ENCODE measurements around the gene CAPN14. TPM values are rescaled to one million over a fixed set of nuclear protein-coding genes. Genes with fewer than 3 reads are reported as not detected.

The CAPN14 gene
- total RNA-seq, 4 donors from 2014 or later = 0.14 to 0.16 TPM; not detected in 2

DNA sequence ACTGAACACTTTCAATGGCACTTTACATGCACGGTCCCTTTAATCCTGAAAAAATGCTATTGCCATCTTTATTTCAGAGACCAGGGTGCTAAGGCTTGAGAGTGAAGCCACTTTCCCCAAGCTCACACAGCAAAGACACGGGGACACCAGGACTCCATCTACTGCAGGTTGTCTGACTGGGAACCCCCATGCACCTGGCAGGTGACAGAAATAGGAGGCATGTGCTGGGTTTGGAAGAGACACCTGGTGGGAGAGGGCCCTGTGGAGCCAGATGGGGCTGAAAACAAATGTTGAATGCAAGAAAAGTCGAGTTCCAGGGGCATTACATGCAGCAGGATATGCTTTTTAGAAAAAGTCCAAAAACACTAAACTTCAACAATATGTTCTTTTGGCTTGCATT, 11.4 kb upstream of the CAPN14 start:
- H3K27ac ChIP-seq = no peak overlapping the region
- no peak overlapping the region for H3K4me3 ChIP-seq
- in situ Hi-C loops (cut with MboI; ENCODE audit: low pct_ligation_motif_present in 1 of 4, low pct_unique_long_range_greater_than_20kb in 1 of 4, low sequenced_read_pairs in 3 of 4) = no loop called here
- WGBS, 2 donors (ENCODE audit: low coverage in 1 of 2) = 68 to 88% methylated on average over 2 to 3 of the region's 3 CpGs
- no peaks in the 10 kb centered on the region for H3K9me3 ChIP-seq
- no peak for DNase-seq
- intact Hi-C loops (cut with DNase I; ENCODE audit: low total_unique reads) = no loop called here
- TF ChIP-seq, protein P1, sequence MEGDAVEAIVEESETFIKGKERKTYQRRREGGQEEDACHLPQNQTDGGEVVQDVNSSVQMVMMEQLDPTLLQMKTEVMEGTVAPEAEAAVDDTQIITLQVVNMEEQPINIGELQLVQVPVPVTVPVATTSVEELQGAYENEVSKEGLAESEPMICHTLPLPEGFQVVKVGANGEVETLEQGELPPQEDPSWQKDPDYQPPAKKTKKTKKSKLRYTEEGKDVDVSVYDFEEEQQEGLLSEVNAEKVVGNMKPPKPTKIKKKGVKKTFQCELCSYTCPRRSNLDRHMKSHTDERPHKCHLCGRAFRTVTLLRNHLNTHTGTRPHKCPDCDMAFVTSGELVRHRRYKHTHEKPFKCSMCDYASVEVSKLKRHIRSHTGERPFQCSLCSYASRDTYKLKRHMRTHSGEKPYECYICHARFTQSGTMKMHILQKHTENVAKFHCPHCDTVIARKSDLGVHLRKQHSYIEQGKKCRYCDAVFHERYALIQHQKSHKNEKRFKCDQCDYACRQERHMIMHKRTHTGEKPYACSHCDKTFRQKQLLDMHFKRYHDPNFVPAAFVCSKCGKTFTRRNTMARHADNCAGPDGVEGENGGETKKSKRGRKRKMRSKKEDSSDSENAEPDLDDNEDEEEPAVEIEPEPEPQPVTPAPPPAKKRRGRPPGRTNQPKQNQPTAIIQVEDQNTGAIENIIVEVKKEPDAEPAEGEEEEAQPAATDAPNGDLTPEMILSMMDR (IDR thresholded peaks at IDR 0.05) = no peak
- no peak for TF ChIP-seq POLR2AphosphoS5 (IDR thresholded peaks at IDR 0.05)
- H3K36me3 ChIP-seq = no peaks in the 10 kb centered on the region
- peaks cover 16% of the 10 kb centered on the region for H3K27me3 ChIP-seq
- peaks cover 0 to 7% (median 0%) of the 10 kb centered on the region in 4 donors for H3K4me1 ChIP-seq

DNA sequence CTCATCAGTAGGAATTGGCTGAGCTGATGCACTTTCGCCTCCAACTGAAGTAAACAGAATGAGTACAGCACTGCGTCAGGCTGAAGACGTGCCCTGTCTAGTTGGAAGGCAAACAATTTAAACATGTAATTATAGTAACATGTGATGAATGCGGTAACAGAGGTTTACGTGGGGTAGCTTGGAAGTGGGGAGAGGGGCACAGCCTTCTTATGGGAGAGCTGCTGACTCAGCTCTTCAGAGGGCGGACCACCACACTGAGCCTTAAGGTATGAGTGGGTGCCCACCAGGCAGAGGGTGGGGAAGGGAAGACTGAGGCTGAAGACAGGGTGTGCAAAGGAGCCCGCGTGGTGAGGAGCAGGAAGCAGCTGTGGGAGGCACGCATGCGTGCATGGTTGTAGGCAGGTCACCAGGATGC, 10.4 kb upstream of the CAPN14 start:
- no peaks in the 10 kb centered on the region for H3K36me3 ChIP-seq
- in situ Hi-C loops (cut with MboI; ENCODE audit: low pct_ligation_motif_present in 1 of 4, low pct_unique_long_range_greater_than_20kb in 1 of 4, low sequenced_read_pairs in 3 of 4) (no loop called here), intact Hi-C loops (cut with DNase I; ENCODE audit: low total_unique reads) (no loop called here)
- H3K27ac ChIP-seq = no peak overlapping the region
- TF ChIP-seq POLR2A (IDR thresholded peaks at IDR 0.05) (no peak), EP300 (IDR thresholded peaks at IDR 0.05; ENCODE audit: low read depth) (no peak), POLR2AphosphoS5 (IDR thresholded peaks at IDR 0.05) (no peak)
- TF ChIP-seq, protein P1 (IDR thresholded peaks at IDR 0.05) = no peak
- H3K4me3 ChIP-seq = no peak overlapping the region
- DNase-seq = no peak
- H3K4me1 ChIP-seq = no peaks in the 10 kb centered on the region
- H3K9me3 ChIP-seq = no peaks in the 10 kb centered on the region
- peaks cover 16% of the 10 kb centered on the region for H3K27me3 ChIP-seq
- WGBS, 2 donors (ENCODE audit: low coverage in 1 of 2) = 57 to 64% methylated on average over 5 to 10 of the region's 10 CpGs

DNA sequence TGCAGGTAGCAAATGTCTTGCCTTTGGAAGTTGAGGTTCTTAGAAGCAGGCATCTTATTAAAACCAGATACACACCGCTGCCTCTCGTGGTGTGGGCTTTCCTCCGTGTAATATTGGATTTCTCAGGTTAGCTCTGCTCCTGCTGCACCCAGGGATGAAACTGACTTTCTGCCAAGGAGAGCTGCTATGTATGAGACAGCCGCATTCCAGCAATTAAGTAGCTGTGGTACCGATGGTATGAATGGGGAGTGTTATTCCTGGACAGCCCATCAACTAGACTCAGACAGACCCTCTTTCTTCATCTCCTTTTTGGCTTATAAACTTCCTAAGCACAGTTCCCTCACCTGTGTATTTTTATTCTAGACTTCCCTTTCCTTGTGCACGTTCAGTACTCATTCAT, 9.8 kb upstream of the CAPN14 start:
- in situ Hi-C loops (cut with MboI; ENCODE audit: low pct_ligation_motif_present in 1 of 4, low pct_unique_long_range_greater_than_20kb in 1 of 4, low sequenced_read_pairs in 3 of 4) (no loop called here), intact Hi-C loops (cut with DNase I; ENCODE audit: low total_unique reads) (no loop called here)
- DNase-seq = no peak
- H3K27me3 ChIP-seq = peaks cover 16% of the 10 kb centered on the region
- 65 to 72% methylated on average over 4 to 6 of the region's 6 CpGs for WGBS, 2 donors (ENCODE audit: low coverage in 1 of 2)
- no peak for TF ChIP-seq POLR2A (IDR thresholded peaks at IDR 0.05)
- H3K36me3 ChIP-seq = no peaks in the 10 kb centered on the region
- no peaks in the 10 kb centered on the region for H3K4me1 ChIP-seq
- no peak overlapping the region for H3K27ac ChIP-seq
- H3K4me3 ChIP-seq = no peak overlapping the region
- H3K9me3 ChIP-seq = no peaks in the 10 kb centered on the region

DNA sequence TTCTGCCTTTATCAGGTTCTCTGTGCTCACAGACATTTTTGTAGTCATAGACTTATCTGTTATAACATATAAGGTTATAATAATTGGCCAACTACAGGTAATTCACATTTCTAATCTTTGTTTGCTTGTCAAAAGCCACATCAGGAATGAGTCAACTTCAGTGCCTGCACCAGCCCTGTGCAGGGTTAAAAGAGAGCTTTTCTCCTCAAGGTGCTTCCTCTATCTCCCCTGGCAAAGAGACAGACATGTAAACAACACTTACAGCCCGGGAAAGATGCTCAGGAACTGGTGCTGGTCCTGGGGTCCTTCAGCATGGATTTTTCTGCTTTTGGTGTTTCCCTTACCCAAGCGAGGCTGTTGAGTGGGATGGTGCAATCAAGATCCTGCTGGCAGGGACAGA, 9.0 kb upstream of the CAPN14 start:
- intact Hi-C loops (cut with DNase I; ENCODE audit: low total_unique reads) (no loop called here), in situ Hi-C loops (cut with MboI; ENCODE audit: low pct_ligation_motif_present in 1 of 4, low pct_unique_long_range_greater_than_20kb in 1 of 4, low sequenced_read_pairs in 3 of 4) (no loop called here)
- no peaks in the 10 kb centered on the region for H3K36me3 ChIP-seq
- peaks cover 13% of the 10 kb centered on the region for H3K27me3 ChIP-seq
- WGBS, 2 donors (ENCODE audit: low coverage in 1 of 2) = 39% methylated on average over 2 of the region's 2 CpGs; no CpG with 5 or more reads in 1 of the 2 donors
- no peak overlapping the region for H3K27ac ChIP-seq
- H3K4me3 ChIP-seq = no peak overlapping the region
- no peaks in the 10 kb centered on the region for H3K9me3 ChIP-seq
- no peaks in the 10 kb centered on the region for H3K4me1 ChIP-seq
- no peak for DNase-seq
- TF ChIP-seq, protein P1 (IDR thresholded peaks at IDR 0.05) = no peak
- no peak for TF ChIP-seq EP300 (IDR thresholded peaks at IDR 0.05; ENCODE audit: low read depth)
- no peak for TF ChIP-seq POLR2AphosphoS5 (IDR thresholded peaks at IDR 0.05)
- no peak for TF ChIP-seq POLR2A (IDR thresholded peaks at IDR 0.05)

DNA sequence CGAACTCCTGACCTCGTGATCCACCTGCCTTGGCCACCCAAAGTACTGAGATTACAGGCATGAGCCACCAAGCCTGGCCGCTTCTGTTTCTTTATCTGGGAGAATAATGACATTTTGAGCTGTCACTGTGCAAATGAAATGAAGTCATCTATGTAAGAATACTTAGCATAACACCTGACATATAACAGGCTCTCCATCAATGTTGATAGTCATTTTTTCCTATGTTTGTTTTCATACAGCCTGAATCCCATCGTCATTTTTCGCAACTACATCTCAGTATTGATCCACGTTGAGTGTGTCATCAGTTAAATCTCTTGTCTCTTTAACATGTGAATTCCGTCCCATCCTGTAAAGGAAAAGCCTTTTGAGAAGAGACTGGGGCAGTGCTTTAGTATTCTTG, 6.4 kb upstream of the CAPN14 start:
- intact Hi-C loops (cut with DNase I; ENCODE audit: low total_unique reads) = no loop called here
- Histone ChIP-seq H3K4me1 (peaks cover 0 to 11% (median 0%) of the 10 kb centered on the region in 4 donors), H3K27ac (no peak overlapping the region), H3K36me3 (no peaks in the 10 kb centered on the region), H3K4me3 (no peak overlapping the region), H3K27me3 (peaks cover 12% of the 10 kb centered on the region), H3K9me3 (no peaks in the 10 kb centered on the region)
- in situ Hi-C loops (cut with MboI; ENCODE audit: low pct_ligation_motif_present in 1 of 4, low pct_unique_long_range_greater_than_20kb in 1 of 4, low sequenced_read_pairs in 3 of 4) = no loop called here
- WGBS, 2 donors (ENCODE audit: low coverage in 1 of 2) = 73 to 85% methylated on average over 4 to 7 of the region's 7 CpGs
- DNase-seq = no peak
- TF ChIP-seq POLR2AphosphoS5 (IDR thresholded peaks at IDR 0.05) = no peak
- TF ChIP-seq, protein P1 (IDR thresholded peaks at IDR 0.05) = no peak
- TF ChIP-seq POLR2A (IDR thresholded peaks at IDR 0.05) = no peak
- no peak for TF ChIP-seq EP300 (IDR thresholded peaks at IDR 0.05; ENCODE audit: low read depth)

Data from transverse colon (tissue), 4 donors.